Fibroblast of lung (primary cell): ENCODE data around the gene PRKAG2.

Experiments used
- EZH2 ChIP-seq: IDR thresholded peaks from 2 replicates; pipeline ENCODE4 v1.5.1; 2012; ENCODE audit warnings: low read length, control low read depth, mild to moderate bottlenecking; ENCODE audit errors: missing control alignments
- TF ChIP-seq, protein P1 (sequence below), 2 donors: IDR thresholded peaks in 1 of 2; conservative IDR thresholded peaks in 1 of 2; 1 replicate in 1 of 2; 2 replicates in 1 of 2; pipeline ENCODE4 v1.5.1; 2011 to 2012; ENCODE audit warnings: low read length in 2 of 2, control low read depth in 1 of 2, inconsistent platforms in 1 of 2, low read depth in 1 of 2, mild to moderate bottlenecking in 1 of 2

- TF ChIP-seq, protein P1, sequence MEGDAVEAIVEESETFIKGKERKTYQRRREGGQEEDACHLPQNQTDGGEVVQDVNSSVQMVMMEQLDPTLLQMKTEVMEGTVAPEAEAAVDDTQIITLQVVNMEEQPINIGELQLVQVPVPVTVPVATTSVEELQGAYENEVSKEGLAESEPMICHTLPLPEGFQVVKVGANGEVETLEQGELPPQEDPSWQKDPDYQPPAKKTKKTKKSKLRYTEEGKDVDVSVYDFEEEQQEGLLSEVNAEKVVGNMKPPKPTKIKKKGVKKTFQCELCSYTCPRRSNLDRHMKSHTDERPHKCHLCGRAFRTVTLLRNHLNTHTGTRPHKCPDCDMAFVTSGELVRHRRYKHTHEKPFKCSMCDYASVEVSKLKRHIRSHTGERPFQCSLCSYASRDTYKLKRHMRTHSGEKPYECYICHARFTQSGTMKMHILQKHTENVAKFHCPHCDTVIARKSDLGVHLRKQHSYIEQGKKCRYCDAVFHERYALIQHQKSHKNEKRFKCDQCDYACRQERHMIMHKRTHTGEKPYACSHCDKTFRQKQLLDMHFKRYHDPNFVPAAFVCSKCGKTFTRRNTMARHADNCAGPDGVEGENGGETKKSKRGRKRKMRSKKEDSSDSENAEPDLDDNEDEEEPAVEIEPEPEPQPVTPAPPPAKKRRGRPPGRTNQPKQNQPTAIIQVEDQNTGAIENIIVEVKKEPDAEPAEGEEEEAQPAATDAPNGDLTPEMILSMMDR (conservative IDR thresholded peaks at IDR 0.05 in 1 of 2, IDR thresholded peaks at IDR 0.05 in 1 of 2; ENCODE audit: low read depth in 1 of 2, low read length in 2 of 2): no peak
- TF ChIP-seq EZH2: no peak
These were observed 260.3 kb downstream of the PRKAG2 start for GRCh38 chr7:151616443-151617213.
